Panc1 (cell line): ENCODE data around the gene GLOD4. TPM values are rescaled to one million over a fixed set of nuclear protein-coding genes. Genes with fewer than 3 reads are reported as not detected.

Source experiments
- ATAC-seq: fragments of 200-7000 bp; cut with Tn5 transposase; 2 replicates; pipeline ENCODE4 v1.9.1; 2020; ENCODE audit warnings: mild to moderate bottlenecking, moderate library complexity
- BruUV-seq: library from RNA; stranded (reverse); fragments of 400-500 nt; replicated peaks from 2 replicates; lab custom pipeline; 2021; lab: Mats Ljungman, UMichigan
- CTCF ChIA-PET: fragments of 300-600 bp; sonication (Branson Sonifier 250); formaldehyde crosslinking; loops from one replicate; lab custom pipeline; 2022; ENCODE audit warnings: antibody characterized with exemption; lab: Charles Lee
- POLR2A ChIA-PET: fragments of 300-600 bp; sonication (Branson Sonifier 250); formaldehyde crosslinking; loops from one replicate; lab custom pipeline; 2022; ENCODE audit warnings: antibody characterized with exemption; lab: Charles Lee
- DNase-seq: peaks from one replicate; pipeline ENCODE4 v3.0.0-alpha.2; 2010; ENCODE audit warnings: low read depth, low spot score
- H3K27ac ChIP-seq: 2 replicates; pipeline ENCODE4 v1.5.1; 2011; ENCODE audit warnings: mild to moderate bottlenecking, low read length, inconsistent platforms
- H3K27me3 ChIP-seq: fragments of 200-500 bp; sonication (Bioruptor generic); 2 replicates; pipeline ENCODE4 v1.6.0; 2014; ENCODE audit warnings: low read length, inconsistent platforms; ENCODE audit not compliant: control insufficient read depth, insufficient read depth
- H3K36me3 ChIP-seq: fragments of 200-500 bp; sonication (Bioruptor generic); 2 replicates; pipeline ENCODE4 v1.5.1; 2014; ENCODE audit warnings: inconsistent platforms, mild to moderate bottlenecking, low read length, moderate library complexity; ENCODE audit not compliant: control insufficient read depth, insufficient read depth
- H3K4me1 ChIP-seq: 2 replicates; pipeline ENCODE4 v1.5.1; 2011; ENCODE audit warnings: inconsistent platforms, mild to moderate bottlenecking, low read length, moderate library complexity; ENCODE audit not compliant: control insufficient read depth, insufficient read depth
- H3K4me3 ChIP-seq, 2 experiments: 2 replicates each; pipeline ENCODE4 v1.5.1; 2011 to 2012; ENCODE audit warnings: low read depth in 2 of 2, low read length in 2 of 2, mild to moderate bottlenecking in 2 of 2, inconsistent platforms in 1 of 2, moderate library complexity in 1 of 2
- H3K9me3 ChIP-seq: fragments of 200-500 bp; sonication (Bioruptor generic); 2 replicates; pipeline ENCODE4 v1.5.1; 2014; ENCODE audit warnings: low read depth, mild to moderate bottlenecking, inconsistent platforms, low read length, moderate library complexity; ENCODE audit not compliant: control insufficient read depth, insufficient read depth
- POLR2AphosphoS5 ChIP-seq: IDR thresholded peaks from 2 replicates; pipeline ENCODE4 v1.6.1; 2012; ENCODE audit warnings: mild to moderate bottlenecking, low read depth, low read length, moderate library complexity
- SIN3A ChIP-seq: IDR thresholded peaks from 2 replicates; pipeline ENCODE4 v1.6.1; 2012; ENCODE audit warnings: low read depth, mild to moderate bottlenecking, low read length, moderate library complexity, borderline replicate concordance; ENCODE audit not compliant: insufficient read depth
- TCF7L2 ChIP-seq: IDR thresholded peaks from 2 replicates; pipeline ENCODE4 v1.6.1; 2011; ENCODE audit warnings: mild to moderate bottlenecking, low read depth, low read length, inconsistent platforms
- in situ Hi-C: cut with HindIII; loops from 2 replicates; pipeline ENCODE4 v1.10.0; 2016; ENCODE audit warnings: low sequenced_read_pairs, low pct_unique_long_range_greater_than_20kb
- intact Hi-C: fragments of 100-400 bp; cut with micrococcal nuclease; formaldehyde crosslinking; loops from one replicate; pipeline ENCODE4 v1.10.0; 2022; ENCODE audit not compliant: unreplicated experiment
- total RNA-seq: library from RNA; stranded (reverse); gene quantifications from one replicate; pipeline ENCODE4 v1.2.1, GENCODE V29; 2021; ENCODE audit not compliant: unreplicated experiment
- TF ChIP-seq, protein P1 (sequence below): fragments of 450-650 bp; IDR thresholded peaks from 2 replicates; pipeline ENCODE4 v1.5.1; 2017; ENCODE audit warnings: mild to moderate bottlenecking
- TF ChIP-seq, protein P2 (sequence below), 2 experiments: IDR thresholded peaks; 2 replicates each; pipeline ENCODE4 v1.6.1; 2011 to 2012; ENCODE audit warnings: low read depth in 2 of 2, control low read depth in 1 of 2, low read length in 1 of 2, mild to moderate bottlenecking in 1 of 2, moderate library complexity in 1 of 2; ENCODE audit not compliant: insufficient read depth in 1 of 2

Gene GLOD4
- total RNA-seq, 1 experiment from 2014 or later = 57.8 TPM

DNA sequence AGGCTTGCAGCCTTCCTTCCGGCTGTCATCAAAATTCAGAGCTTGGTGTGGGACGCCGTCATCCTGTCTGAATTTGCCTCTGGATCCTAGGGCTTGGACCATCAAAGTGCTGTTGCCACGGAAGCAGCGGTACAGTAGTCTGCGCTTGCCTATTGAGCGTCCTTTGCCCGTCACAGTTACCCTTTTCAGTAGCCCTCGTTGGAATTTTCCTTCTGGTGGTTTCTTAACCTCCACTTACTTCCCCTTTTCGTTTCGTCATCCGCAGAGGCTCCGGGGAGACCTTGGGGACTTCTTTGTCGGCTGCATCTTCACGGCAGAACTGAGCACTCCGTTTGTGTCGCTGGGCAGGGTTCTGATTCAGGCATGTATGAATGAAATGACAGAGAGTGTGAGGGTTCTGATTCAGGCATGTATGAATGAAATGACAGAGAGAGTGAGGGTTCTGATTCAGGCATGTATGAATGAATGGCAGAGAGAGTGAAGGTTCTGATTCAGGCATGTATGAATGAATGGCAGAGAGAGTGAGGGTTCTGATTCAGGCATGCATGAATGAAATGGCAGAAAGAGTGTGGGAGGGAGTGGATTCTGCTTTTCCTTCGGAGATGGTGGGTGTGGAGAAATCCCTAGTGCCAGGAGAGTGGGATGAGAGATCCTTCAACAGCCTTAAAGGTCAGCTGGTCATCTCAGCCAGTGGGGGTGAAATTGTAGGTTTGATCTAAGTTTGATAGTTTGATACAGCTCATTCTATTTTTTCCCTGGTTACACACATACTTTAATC is 41.7 kb downstream of the GLOD4 start:
- no peaks in the 10 kb centered on the region; the same call in none of the 2 replicates for H3K36me3 ChIP-seq
- ATAC-seq (no peak), DNase-seq (no peak)
- no peaks in the 10 kb centered on the region for H3K27me3 ChIP-seq
- no peak overlapping the region for H3K27ac ChIP-seq
- ChIA-PET CTCF (no interaction called here), POLR2A (no interaction called here)
- in situ Hi-C loops = no loop called here
- no peaks in the 10 kb centered on the region for H3K9me3 ChIP-seq
- H3K4me3 ChIP-seq = no peak overlapping the region
- H3K4me1 ChIP-seq = no peaks in the 10 kb centered on the region
- no peak for TF ChIP-seq POLR2AphosphoS5
- TF ChIP-seq SIN3A = no peak
- BruUV-seq = no TSS peak
- intact Hi-C loops = no loop called here

DNA sequence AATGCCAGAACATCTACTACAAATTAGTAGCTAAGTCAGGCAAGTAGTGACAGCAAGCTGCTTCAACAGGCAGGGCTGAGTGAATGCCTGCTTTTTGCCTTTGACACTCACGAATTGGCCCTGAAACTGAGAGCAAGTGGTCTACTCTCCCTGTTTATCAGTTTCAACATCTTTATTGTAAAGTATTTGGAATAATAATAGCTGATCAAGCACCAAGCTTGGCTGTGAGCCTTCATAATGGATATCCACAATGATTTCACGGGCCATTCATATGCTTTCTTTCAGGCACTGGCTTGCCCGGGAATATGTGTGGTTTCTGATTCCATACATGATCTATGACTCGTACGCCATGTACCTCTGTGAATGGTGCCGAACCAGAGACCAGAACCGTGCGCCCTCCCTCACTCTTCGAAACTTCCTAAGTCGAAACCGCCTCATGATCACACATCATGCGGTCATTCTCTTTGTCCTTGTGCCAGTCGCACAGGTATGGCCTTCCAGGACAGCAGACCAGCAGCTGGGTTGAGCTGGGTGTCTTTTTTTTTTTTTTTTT is 44.4 kb downstream of the GLOD4 start:
- no TSS peak for BruUV-seq
- ChIA-PET CTCF (no interaction called here), POLR2A (interaction anchor here (0.6 kb wide), 1 partner anchor 22 kb away, joined by 3 read pairs; no protein-coding TSS in a partner anchor)
- intact Hi-C loops (no loop called here), in situ Hi-C loops (no loop called here)
- Histone ChIP-seq H3K4me1 (peaks cover 3% of the 10 kb centered on the region; the same call in 1 of the 2 replicates), H3K36me3 (no peaks in the 10 kb centered on the region; the same call in none of the 2 replicates), H3K9me3 (no peaks in the 10 kb centered on the region), H3K4me3 (no peak overlapping the region), H3K27me3 (no peaks in the 10 kb centered on the region), H3K27ac (no peak overlapping the region)
- DNase-seq (no peak), ATAC-seq (no peak)
- TF ChIP-seq POLR2AphosphoS5 (no peak), TCF7L2 (no peak), SIN3A (no peak)
- TF ChIP-seq, protein P1, sequence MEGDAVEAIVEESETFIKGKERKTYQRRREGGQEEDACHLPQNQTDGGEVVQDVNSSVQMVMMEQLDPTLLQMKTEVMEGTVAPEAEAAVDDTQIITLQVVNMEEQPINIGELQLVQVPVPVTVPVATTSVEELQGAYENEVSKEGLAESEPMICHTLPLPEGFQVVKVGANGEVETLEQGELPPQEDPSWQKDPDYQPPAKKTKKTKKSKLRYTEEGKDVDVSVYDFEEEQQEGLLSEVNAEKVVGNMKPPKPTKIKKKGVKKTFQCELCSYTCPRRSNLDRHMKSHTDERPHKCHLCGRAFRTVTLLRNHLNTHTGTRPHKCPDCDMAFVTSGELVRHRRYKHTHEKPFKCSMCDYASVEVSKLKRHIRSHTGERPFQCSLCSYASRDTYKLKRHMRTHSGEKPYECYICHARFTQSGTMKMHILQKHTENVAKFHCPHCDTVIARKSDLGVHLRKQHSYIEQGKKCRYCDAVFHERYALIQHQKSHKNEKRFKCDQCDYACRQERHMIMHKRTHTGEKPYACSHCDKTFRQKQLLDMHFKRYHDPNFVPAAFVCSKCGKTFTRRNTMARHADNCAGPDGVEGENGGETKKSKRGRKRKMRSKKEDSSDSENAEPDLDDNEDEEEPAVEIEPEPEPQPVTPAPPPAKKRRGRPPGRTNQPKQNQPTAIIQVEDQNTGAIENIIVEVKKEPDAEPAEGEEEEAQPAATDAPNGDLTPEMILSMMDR = no peak
- TF ChIP-seq, protein P2, sequence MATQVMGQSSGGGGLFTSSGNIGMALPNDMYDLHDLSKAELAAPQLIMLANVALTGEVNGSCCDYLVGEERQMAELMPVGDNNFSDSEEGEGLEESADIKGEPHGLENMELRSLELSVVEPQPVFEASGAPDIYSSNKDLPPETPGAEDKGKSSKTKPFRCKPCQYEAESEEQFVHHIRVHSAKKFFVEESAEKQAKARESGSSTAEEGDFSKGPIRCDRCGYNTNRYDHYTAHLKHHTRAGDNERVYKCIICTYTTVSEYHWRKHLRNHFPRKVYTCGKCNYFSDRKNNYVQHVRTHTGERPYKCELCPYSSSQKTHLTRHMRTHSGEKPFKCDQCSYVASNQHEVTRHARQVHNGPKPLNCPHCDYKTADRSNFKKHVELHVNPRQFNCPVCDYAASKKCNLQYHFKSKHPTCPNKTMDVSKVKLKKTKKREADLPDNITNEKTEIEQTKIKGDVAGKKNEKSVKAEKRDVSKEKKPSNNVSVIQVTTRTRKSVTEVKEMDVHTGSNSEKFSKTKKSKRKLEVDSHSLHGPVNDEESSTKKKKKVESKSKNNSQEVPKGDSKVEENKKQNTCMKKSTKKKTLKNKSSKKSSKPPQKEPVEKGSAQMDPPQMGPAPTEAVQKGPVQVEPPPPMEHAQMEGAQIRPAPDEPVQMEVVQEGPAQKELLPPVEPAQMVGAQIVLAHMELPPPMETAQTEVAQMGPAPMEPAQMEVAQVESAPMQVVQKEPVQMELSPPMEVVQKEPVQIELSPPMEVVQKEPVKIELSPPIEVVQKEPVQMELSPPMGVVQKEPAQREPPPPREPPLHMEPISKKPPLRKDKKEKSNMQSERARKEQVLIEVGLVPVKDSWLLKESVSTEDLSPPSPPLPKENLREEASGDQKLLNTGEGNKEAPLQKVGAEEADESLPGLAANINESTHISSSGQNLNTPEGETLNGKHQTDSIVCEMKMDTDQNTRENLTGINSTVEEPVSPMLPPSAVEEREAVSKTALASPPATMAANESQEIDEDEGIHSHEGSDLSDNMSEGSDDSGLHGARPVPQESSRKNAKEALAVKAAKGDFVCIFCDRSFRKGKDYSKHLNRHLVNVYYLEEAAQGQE (IDR thresholded peaks at IDR 0.05; ENCODE audit: insufficient read depth in 1 of 2, low read depth in 2 of 2, low read length in 1 of 2) = no peak
